Aortic smooth muscle cell (primary cell): Measurements from ENCODE around the gene ZNF805. TPM values are rescaled to one million over a fixed set of nuclear protein-coding genes. Genes with fewer than 3 reads are reported as not detected.

Experiments
- total RNA-seq: library from RNA; depleted of rRNA; stranded (reverse); fragments of >200 nt; gene quantifications from 2 replicates; pipeline ENCODE4 v1.2.3, GENCODE V29; 2014

ZNF805 gene
- 23.9 and 25.1 TPM in 2 replicates for total RNA-seq

DNA sequence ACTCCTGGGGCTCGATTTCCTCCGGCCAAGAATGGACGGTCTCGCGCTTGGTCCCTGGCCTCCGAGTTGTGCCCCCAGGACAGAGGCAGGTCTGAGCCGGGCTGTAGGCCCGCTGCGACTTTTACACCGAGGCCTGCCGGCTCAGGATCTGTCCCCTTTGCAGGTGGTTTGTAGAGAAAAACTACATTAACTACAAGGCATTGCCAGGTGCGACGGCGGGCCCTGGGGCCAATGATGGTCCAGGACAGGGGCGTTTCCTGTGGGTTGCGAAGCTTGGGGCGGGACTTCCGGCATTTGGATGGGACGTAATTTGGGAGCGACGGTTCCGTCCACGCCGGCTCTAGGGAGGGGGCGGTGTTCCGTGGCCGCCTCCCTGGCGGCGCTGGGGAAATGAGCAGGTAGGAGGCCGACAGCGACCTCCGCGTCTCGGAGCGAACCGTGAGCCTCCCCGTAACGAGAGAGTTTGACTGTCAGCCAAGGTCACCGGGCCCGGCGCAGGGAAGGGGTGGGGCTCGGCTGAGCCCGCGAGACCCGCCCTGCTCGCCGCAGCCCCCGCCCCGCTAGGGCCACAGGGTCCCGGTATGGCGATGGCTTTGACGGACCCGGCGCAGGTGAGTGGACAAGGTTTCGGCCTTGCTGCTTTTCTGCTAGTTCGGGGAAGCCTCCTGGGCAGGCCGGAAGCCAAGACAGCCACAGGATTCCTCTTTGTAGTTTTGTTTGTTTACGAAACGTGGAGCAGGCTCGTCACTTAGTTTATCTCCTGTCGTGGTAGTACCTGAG lies at the start of gene ZNF805:
ZNF805 (plus strand) TSS at position 322 of the 780 bp plus-strand sequence; CDS start at position 582, 260 bp downstream.

GRCh38 chr19:57191141-57192076 lies 49.0 kb upstream of the ZNF805 start, which contains the start of gene ZNF264:
Gene ZNF264 (plus strand): TSS chr19:57191500. CDS start chr19:57191914, 414 bp downstream.

DNA sequence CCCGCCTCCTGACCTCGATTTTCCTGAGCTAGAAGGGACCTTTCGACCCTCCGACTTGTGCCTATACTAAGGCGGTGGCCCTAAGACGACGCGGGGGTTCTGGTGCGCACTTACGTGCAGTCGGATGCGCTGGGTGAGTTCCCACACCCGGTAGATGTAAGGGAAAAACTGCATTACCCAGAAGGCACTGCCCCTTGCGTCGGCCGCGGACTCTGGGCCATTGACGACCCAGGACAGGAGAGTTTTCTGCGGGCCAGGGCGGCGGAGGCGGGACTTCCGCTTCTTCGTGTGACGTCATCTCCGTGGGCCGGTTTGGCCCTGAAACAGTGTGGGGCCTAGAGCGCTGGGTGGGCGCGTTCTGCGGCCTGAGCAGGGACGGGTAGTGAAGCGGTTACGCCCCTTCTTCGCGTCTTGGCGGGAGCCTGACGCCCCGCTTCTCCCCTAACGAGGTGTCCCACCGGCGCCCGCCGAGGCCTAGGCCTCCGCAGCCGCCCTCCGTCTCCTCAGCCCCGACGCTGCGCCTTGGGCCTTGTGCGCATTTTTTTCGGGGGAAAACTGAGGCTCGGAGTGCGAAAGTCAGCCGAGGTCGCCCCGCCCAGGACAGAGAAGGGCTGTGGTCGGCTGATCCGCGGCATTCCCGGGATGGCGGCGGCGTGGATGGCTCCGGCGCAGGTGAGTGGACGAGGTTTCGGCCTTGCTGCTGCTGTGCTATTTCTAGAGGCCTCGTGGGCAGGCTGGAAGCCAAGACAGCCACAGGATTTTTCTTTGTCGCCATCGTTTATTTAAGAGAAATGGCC lies 39.9 kb downstream of the ZNF805 start, which contains the start of gene ZNF460:
ZNF460 (plus strand) TSS at position 321 of the 797 bp plus-strand sequence; CDS start at position 643, 322 bp downstream.

Other genes with a start within 250 kb of the ZNF805 start
- not detected in 2 replicates for gene USP29, start 120.6 kb upstream of the ZNF805 start, total RNA-seq
- gene ZIM3, start 95.4 kb upstream of the ZNF805 start, total RNA-seq = not detected in 2 replicates
- not detected in 2 replicates for gene DUXA, start 73.1 kb upstream of the ZNF805 start, total RNA-seq
- gene ZNF264, start 49.1 kb upstream of the ZNF805 start, total RNA-seq = 26.4 and 27.7 TPM in 2 replicates
- 0.66 and 0.75 TPM in 2 replicates for gene AURKC, start 9.6 kb upstream of the ZNF805 start, total RNA-seq
- gene ZNF460, start 39.9 kb downstream of the ZNF805 start, total RNA-seq = 74.9 and 76.0 TPM in 2 replicates
- 10.7 and 10.8 TPM in 2 replicates for gene ZNF543, start 79.8 kb downstream of the ZNF805 start, total RNA-seq
- 11.9 and 14.1 TPM in 2 replicates for gene ZNF304, start 110.6 kb downstream of the ZNF805 start, total RNA-seq
- 9.1 and 11.5 TPM in 2 replicates for gene TRAPPC2B, start 122.9 kb downstream of the ZNF805 start, total RNA-seq
- gene ZNF547, start 122.9 kb downstream of the ZNF805 start, total RNA-seq = 4.7 and 5.8 TPM in 2 replicates
- 24.7 and 25.1 TPM in 2 replicates for gene ZNF548, start 149.2 kb downstream of the ZNF805 start, total RNA-seq
- 11.7 and 12.3 TPM in 2 replicates for gene ZNF17, start 170.5 kb downstream of the ZNF805 start, total RNA-seq
- gene ZNF749, start 194.7 kb downstream of the ZNF805 start, total RNA-seq = 7.6 and 12.2 TPM in 2 replicates
- 0.79 and 0.99 TPM in 2 replicates for gene VN1R1, start 216.5 kb downstream of the ZNF805 start, total RNA-seq
- 27.3 and 31.0 TPM in 2 replicates for gene ZNF772, start 236.9 kb downstream of the ZNF805 start, total RNA-seq
- 12.9 and 13.5 TPM in 2 replicates for gene ZNF419, start 247.1 kb downstream of the ZNF805 start, total RNA-seq